VCaP (cell line): ENCODE results near the gene PIGA.
"Not testable (repeated sequence)": the region's sequence is repeated elsewhere in the genome, so short reads cannot be mapped to it uniquely, and the experiment has no call there.

Experiments
- H3K27ac ChIP-seq: fragments of 450-650 bp; 2 replicates; pipeline ENCODE4 v1.5.1; 2017
- TF ChIP-seq, protein P1 (sequence below): fragments of 450-650 bp; conservative IDR thresholded peaks from 2 replicates; pipeline ENCODE4 v1.5.1; 2017; ENCODE audit warnings: mild to moderate bottlenecking, moderate library complexity

The PIGA gene

DNA sequence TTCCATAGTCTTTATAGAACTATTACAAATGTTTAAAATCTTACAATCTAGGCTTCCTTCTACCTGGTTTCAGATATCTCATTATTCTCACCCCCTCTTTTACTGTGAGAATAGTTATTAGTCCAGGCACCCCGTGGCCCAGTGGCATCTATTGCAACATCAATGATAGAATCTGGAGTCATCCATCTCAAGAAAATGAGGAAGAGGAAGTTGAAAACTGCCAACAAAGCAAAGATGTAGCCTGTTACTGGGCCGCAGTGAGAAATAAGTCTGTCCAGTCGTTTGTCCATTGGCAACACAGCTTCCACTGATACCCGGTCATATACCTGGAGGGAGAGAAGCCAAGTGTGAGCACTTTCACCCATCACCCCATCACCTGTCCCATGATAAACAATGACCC, 13.9 kb downstream of the PIGA start:
- no peak overlapping the region for H3K27ac ChIP-seq
- TF ChIP-seq, protein P1, sequence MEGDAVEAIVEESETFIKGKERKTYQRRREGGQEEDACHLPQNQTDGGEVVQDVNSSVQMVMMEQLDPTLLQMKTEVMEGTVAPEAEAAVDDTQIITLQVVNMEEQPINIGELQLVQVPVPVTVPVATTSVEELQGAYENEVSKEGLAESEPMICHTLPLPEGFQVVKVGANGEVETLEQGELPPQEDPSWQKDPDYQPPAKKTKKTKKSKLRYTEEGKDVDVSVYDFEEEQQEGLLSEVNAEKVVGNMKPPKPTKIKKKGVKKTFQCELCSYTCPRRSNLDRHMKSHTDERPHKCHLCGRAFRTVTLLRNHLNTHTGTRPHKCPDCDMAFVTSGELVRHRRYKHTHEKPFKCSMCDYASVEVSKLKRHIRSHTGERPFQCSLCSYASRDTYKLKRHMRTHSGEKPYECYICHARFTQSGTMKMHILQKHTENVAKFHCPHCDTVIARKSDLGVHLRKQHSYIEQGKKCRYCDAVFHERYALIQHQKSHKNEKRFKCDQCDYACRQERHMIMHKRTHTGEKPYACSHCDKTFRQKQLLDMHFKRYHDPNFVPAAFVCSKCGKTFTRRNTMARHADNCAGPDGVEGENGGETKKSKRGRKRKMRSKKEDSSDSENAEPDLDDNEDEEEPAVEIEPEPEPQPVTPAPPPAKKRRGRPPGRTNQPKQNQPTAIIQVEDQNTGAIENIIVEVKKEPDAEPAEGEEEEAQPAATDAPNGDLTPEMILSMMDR = no peak

DNA sequence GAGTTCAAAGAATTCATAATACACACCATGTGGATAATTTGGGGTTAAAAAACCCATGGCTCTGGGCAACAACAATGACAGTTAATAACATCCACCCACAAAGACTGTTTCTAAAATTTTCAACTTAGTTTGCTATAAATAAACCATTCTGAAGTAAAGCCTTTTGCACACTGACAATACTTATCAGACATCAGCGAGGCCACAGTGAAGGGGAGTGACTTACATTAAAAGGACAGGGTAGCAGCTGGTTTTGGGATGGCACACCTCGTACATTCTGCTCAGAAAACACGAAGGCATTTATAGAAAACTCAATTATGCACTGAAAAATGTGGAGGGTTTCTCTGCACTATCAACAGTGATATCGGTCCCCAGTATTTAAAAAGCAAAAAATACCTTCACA, 15.0 kb downstream of the PIGA start:
- TF ChIP-seq, protein P1 = no peak
- H3K27ac ChIP-seq = no peak overlapping the region

DNA sequence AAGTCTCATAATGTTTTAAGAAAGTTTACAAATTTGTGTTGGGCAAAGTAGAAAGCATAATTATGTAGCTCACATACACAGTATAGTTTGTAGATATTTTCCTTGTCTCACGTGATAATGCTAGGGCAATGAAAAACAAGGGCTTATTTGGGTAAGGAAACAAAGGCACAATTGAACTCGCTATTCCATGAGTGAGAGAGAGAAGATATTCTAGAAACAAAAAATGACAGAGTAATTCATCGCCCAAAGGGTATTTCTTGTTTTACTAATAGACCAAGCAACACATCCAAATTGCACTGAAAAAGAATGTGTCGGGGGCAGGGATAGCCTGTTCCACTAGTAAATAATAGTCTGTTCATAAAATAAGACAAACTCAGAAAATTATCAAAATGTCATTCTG, 16.2 kb downstream of the PIGA start:
- no peak overlapping the region for H3K27ac ChIP-seq
- TF ChIP-seq, protein P1 = no peak

DNA sequence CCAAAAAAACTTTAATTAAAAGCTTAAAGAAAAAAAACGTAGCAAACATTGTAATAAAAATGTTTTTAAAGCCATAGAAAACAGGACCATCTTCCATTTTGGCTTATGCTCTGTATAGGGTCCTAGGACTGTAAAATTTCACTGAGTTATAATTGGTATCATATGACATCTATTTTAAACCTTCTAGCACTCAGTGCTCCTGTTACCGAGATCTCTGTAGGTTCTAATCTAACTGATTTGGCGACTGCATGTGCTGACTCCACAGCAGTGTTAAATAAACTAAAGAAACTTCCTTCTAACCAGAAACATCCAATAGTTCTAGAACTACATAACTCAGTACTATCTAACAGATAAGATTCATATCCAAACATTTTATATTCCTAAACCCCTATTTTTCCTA, 19.8 kb downstream of the PIGA start, which contains the start of gene ASB11:
Gene ASB11, minus strand, starts transcription at position 132 of the 400 bp plus-strand sequence. Its CDS starts 35 bp downstream, at position 97.
- TF ChIP-seq, protein P1 = no peak
- no peak within 1 kb of the TSS for H3K27ac ChIP-seq

DNA sequence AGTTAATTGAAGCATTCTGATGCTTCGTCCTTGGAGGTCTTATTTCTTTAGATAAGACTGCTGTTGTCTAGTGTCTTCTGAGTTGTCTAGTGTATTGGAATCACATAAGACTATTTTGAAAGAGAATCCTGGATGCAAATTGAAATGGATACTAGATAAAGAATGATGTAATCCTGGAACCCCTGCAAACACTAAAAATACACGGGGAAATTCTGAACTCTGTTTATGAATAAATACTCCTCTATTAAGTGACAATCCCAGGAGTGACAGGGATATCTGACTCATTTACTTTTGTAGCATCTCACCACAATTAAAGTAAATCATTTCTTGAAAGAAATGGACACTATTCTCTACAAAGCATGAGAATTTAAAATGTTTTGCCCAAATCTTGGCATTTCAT, 20.9 kb downstream of the PIGA start:
- TF ChIP-seq, protein P1 = no peak
- H3K27ac ChIP-seq = no peak overlapping the region

DNA sequence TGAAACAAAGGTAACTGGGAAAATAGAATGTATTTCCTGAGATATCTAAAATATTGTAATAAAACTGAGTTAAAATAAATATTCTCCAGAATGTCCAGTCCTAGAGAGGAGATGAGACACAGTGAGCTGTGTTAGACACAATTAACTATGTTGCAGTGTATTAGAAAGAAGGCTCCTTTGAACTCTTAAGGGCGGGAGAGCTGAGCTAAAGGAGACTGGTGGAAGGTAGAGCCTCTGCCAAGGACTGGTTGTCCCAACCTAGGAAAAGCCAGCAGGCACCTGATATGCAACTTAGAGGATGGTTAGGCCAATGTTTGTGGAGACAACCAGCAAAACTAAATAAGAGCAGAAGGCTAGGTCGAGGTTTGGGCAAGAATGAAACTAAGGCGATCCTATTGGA, 24.2 kb downstream of the PIGA start:
- TF ChIP-seq, protein P1 = no peak
- H3K27ac ChIP-seq = peak overlapping the region; percentile 77

DNA sequence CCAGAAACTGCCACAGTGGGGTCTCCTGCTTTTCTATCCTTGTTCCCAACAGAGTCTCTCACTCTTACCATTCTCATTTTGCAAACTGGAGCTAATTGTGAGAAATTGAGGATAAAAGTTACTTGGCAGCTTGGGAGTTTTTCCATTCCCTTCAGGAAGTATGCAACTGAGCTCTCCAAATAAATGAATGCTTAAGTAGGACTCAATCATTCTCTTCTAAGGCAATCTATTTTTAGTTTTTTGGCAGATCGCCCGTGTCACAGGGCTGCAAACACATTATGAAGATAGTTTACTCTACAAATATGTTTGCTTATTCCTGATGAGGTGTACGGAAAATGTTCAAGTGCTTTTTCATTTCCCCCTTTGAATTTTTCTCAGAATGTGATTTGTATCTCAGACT, 25.2 kb downstream of the PIGA start:
- peak overlapping the region; percentile 77 for H3K27ac ChIP-seq
- TF ChIP-seq, protein P1 = no peak

DNA sequence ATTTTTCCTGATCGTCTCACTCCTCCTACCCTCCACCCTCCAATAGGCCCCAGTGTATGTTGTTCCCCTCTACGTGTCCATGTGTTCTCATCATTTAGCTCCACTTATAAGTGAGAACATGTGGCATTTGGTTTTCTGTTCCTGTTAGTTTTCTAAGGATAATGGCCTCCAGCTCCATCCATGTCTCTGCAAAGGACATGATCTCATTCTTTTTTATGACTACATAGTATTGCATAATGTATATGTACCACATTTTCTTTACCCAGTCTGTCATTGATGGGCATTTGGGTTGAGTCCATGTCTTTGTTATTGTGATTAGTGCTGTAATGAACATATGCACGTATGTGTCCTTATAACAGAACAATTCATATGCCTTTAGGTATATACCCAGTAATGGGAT, 29.4 kb downstream of the PIGA start:
- H3K27ac ChIP-seq = not testable (repeated sequence)
